ENCODE data around the gene ZNF385B. TPM values are rescaled to one million over a fixed set of nuclear protein-coding genes. Genes with fewer than 3 reads are reported as not detected.

Gene ZNF385B
- polyA plus RNA-seq, 1 donor from 2014 or later, result 0.31 TPM

DNA sequence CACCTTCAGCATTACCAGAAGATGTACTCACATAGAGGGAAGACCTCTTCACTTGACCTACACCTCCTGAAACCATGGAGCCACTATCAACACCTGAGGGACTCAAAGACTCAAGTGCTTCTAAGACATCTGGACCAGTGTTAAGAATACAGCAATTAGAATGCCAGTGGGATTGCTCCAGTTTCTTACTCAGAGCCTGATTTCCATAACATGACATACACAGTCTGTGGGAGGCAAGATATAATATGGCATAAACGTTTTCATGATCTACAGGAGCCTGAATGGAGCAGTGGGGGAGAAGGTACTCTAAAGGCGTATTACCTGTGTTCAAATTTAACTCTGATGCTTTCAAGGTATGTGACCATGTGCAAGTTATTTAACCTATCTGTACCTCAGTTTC, 57.2 kb downstream of the ZNF385B start:
- Histone ChIP-seq H3K36me3 (ENCODE audit: insufficient read depth, low read length) (no peaks in the 10 kb centered on the region), H4K20me1 (ENCODE audit: insufficient read depth) (no peaks in the 10 kb centered on the region), H3K9me3 (ENCODE audit: low read length) (no peaks in the 10 kb centered on the region), H3K9me2 (ENCODE audit: insufficient read depth, low read length) (no peaks in the 10 kb centered on the region), H3K27ac (ENCODE audit: low read length) (no peak overlapping the region), H3K79me2 (replicated peaks; ENCODE audit: insufficient read depth, low read length) (no peaks in the 10 kb centered on the region), H3K4me2 (ENCODE audit: low read length) (no peak overlapping the region), H2AFZ (ENCODE audit: low read depth, low read length) (no peak overlapping the region), H3F3A (ENCODE audit: insufficient read depth, low read length, poor library complexity, severe bottlenecking) (no peaks in the 10 kb centered on the region), H3K27me3 (ENCODE audit: insufficient read depth, low read depth, low read length) (no peaks in the 10 kb centered on the region), H3K9ac (ENCODE audit: low read length) (no peak overlapping the region), H3K4me3 (ENCODE audit: low read length) (no peak overlapping the region)
- TF ChIP-seq, protein P1, sequence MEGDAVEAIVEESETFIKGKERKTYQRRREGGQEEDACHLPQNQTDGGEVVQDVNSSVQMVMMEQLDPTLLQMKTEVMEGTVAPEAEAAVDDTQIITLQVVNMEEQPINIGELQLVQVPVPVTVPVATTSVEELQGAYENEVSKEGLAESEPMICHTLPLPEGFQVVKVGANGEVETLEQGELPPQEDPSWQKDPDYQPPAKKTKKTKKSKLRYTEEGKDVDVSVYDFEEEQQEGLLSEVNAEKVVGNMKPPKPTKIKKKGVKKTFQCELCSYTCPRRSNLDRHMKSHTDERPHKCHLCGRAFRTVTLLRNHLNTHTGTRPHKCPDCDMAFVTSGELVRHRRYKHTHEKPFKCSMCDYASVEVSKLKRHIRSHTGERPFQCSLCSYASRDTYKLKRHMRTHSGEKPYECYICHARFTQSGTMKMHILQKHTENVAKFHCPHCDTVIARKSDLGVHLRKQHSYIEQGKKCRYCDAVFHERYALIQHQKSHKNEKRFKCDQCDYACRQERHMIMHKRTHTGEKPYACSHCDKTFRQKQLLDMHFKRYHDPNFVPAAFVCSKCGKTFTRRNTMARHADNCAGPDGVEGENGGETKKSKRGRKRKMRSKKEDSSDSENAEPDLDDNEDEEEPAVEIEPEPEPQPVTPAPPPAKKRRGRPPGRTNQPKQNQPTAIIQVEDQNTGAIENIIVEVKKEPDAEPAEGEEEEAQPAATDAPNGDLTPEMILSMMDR (IDR thresholded peaks at IDR 0.05; ENCODE audit: poor library complexity, severe bottlenecking), result no peak

DNA sequence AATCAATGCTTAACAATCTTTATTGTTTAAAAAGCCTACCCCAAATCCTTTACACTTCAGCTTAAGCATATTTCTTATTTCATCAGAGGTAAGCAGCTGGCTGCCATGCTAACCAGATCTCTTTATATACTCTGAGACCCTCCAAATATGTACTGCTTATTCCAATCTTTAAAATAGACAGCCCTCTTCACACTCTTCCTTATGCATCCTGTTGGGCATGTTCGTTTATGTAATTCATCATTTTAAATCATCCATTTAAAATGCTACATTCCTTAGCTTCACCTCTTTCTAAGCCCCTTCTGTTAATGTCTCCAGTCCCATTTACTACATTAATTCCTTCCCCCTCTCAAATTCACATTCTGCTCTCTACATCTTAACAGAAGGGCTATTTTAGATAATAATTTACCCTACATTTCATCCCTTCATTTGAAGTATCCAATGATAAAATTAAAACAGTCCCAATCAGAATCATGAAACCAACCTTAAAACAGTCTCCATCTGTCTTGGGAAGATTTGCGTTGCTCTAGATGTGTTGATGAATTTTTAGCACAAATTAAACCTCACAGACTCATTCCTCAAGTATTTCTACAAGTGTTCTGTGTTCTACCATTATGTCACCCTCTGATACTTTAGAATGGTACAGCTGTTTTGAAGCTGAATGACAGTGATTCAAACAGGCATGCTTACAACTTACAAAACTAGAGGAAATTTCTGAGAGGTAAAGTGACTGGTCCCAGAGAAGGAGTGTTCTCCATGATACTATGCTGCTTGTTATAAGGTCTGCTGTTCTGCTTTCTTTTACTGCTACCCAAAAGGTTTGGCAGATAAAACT, 59.1 kb downstream of the ZNF385B start:
- Histone ChIP-seq H3K9me2 (ENCODE audit: insufficient read depth, low read length) (no peaks in the 10 kb centered on the region), H3K36me3 (ENCODE audit: insufficient read depth, low read length) (no peaks in the 10 kb centered on the region), H3K27me3 (ENCODE audit: insufficient read depth, low read depth, low read length) (no peaks in the 10 kb centered on the region), H3K79me2 (replicated peaks; ENCODE audit: insufficient read depth, low read length) (no peaks in the 10 kb centered on the region), H3K4me3 (ENCODE audit: low read length) (no peak overlapping the region), H4K20me1 (ENCODE audit: insufficient read depth) (no peaks in the 10 kb centered on the region), H3F3A (ENCODE audit: insufficient read depth, low read length, poor library complexity, severe bottlenecking) (no peaks in the 10 kb centered on the region), H3K4me2 (ENCODE audit: low read length) (no peak overlapping the region), H3K9me3 (ENCODE audit: low read length) (no peaks in the 10 kb centered on the region), H3K9ac (ENCODE audit: low read length) (no peak overlapping the region), H2AFZ (ENCODE audit: low read depth, low read length) (no peak overlapping the region), H3K27ac (ENCODE audit: low read length) (no peak overlapping the region)
- TF ChIP-seq EZH2 (IDR thresholded peaks at IDR 0.05; ENCODE audit: borderline replicate concordance, insufficient read depth, low read length, poor library complexity, severe bottlenecking) (no peak), SMC3 (conservative IDR thresholded peaks at IDR 0.05; ENCODE audit: poor library complexity) (no peak), TAF1 (IDR thresholded peaks at IDR 0.05; ENCODE audit: low read depth) (no peak)

DNA sequence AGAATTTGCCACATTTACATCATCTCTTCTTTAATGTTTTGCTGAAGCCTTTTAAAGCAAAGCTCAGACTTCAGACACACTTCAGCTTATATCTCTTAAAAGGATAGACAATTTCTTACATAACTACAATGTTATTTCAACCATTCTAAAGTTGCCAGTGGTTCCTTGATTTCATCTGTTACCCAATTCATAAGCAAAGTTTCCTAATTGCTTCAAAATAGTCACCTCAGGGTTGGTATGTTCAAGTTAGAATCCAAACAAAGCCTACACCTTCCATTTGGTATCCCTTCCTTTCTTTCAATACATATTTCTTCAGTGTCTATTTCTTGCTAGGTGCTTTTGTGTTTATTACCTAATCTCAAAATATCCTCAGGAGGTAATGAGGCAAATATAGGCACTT, 60.6 kb downstream of the ZNF385B start:
- no peaks in the 10 kb centered on the region for H3K9me2 ChIP-seq (ENCODE audit: insufficient read depth, low read length)
- H3F3A ChIP-seq (ENCODE audit: insufficient read depth, low read length, poor library complexity, severe bottlenecking), result no peaks in the 10 kb centered on the region
- H3K36me3 ChIP-seq (ENCODE audit: insufficient read depth, low read length), result no peaks in the 10 kb centered on the region
- no peak overlapping the region for H3K9ac ChIP-seq (ENCODE audit: low read length)
- no peaks in the 10 kb centered on the region for H4K20me1 ChIP-seq (ENCODE audit: insufficient read depth)
- H3K27me3 ChIP-seq (ENCODE audit: insufficient read depth, low read depth, low read length), result no peaks in the 10 kb centered on the region
- no peaks in the 10 kb centered on the region for H3K9me3 ChIP-seq (ENCODE audit: low read length)
- no peak for TF ChIP-seq EZH2 (IDR thresholded peaks at IDR 0.05; ENCODE audit: borderline replicate concordance, insufficient read depth, low read length, poor library complexity, severe bottlenecking)
- TF ChIP-seq, protein P2, sequence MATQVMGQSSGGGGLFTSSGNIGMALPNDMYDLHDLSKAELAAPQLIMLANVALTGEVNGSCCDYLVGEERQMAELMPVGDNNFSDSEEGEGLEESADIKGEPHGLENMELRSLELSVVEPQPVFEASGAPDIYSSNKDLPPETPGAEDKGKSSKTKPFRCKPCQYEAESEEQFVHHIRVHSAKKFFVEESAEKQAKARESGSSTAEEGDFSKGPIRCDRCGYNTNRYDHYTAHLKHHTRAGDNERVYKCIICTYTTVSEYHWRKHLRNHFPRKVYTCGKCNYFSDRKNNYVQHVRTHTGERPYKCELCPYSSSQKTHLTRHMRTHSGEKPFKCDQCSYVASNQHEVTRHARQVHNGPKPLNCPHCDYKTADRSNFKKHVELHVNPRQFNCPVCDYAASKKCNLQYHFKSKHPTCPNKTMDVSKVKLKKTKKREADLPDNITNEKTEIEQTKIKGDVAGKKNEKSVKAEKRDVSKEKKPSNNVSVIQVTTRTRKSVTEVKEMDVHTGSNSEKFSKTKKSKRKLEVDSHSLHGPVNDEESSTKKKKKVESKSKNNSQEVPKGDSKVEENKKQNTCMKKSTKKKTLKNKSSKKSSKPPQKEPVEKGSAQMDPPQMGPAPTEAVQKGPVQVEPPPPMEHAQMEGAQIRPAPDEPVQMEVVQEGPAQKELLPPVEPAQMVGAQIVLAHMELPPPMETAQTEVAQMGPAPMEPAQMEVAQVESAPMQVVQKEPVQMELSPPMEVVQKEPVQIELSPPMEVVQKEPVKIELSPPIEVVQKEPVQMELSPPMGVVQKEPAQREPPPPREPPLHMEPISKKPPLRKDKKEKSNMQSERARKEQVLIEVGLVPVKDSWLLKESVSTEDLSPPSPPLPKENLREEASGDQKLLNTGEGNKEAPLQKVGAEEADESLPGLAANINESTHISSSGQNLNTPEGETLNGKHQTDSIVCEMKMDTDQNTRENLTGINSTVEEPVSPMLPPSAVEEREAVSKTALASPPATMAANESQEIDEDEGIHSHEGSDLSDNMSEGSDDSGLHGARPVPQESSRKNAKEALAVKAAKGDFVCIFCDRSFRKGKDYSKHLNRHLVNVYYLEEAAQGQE (IDR thresholded peaks at IDR 0.05; ENCODE audit: borderline replicate concordance), result no peak
- no peak for TF ChIP-seq TAF1 (IDR thresholded peaks at IDR 0.05; ENCODE audit: low read depth)
- TF ChIP-seq MXI1 (conservative IDR thresholded peaks at IDR 0.05; ENCODE audit: poor library complexity, severe bottlenecking), result no peak
- no peak for TF ChIP-seq RAD21 (conservative IDR thresholded peaks at IDR 0.05)
- TF ChIP-seq, protein P1 (IDR thresholded peaks at IDR 0.05; ENCODE audit: poor library complexity, severe bottlenecking), result no peak
- no peak for TF ChIP-seq SMC3 (conservative IDR thresholded peaks at IDR 0.05; ENCODE audit: poor library complexity)
- TF ChIP-seq POLR2AphosphoS5 (IDR thresholded peaks at IDR 0.05), result no peak
- no peak for TF ChIP-seq EP300 (conservative IDR thresholded peaks at IDR 0.05; ENCODE audit: poor library complexity, severe bottlenecking)
- no peak overlapping the region for H2AFZ ChIP-seq (ENCODE audit: low read depth, low read length)
- no peak overlapping the region for H3K4me2 ChIP-seq (ENCODE audit: low read length)
- no peak overlapping the region for H3K4me3 ChIP-seq (ENCODE audit: low read length)
- H3K27ac ChIP-seq (ENCODE audit: low read length), result no peak overlapping the region
- no peaks in the 10 kb centered on the region for H3K79me2 ChIP-seq (replicated peaks; ENCODE audit: insufficient read depth, low read length)

Measured in neural cell (in vitro differentiated cells).